Rectal smooth muscle tissue (tissue), 1 donor: ENCODE data around the gene PRRX2.

Experiments
- H3K27ac ChIP-seq: one replicate; pipeline ENCODE4 v1.7.0; 2013; ENCODE audit warnings: low read depth, low read length, inconsistent platforms
- H3K27me3 ChIP-seq: one replicate; pipeline ENCODE4 v1.7.0; 2013; ENCODE audit warnings: low read length; ENCODE audit not compliant: control insufficient read depth, insufficient read depth
- H3K36me3 ChIP-seq: one replicate; pipeline ENCODE4 v1.7.0; 2013; ENCODE audit warnings: low read length; ENCODE audit not compliant: control insufficient read depth, insufficient read depth
- H3K4me1 ChIP-seq: one replicate; pipeline ENCODE4 v1.7.0; 2013; ENCODE audit warnings: low read length; ENCODE audit not compliant: control insufficient read depth, insufficient read depth
- H3K4me3 ChIP-seq: one replicate; pipeline ENCODE4 v1.7.0; 2013; ENCODE audit warnings: low read length
- H3K9ac ChIP-seq: one replicate; pipeline ENCODE4 v1.7.0; 2013; ENCODE audit warnings: low read length

Gene PRRX2

DNA sequence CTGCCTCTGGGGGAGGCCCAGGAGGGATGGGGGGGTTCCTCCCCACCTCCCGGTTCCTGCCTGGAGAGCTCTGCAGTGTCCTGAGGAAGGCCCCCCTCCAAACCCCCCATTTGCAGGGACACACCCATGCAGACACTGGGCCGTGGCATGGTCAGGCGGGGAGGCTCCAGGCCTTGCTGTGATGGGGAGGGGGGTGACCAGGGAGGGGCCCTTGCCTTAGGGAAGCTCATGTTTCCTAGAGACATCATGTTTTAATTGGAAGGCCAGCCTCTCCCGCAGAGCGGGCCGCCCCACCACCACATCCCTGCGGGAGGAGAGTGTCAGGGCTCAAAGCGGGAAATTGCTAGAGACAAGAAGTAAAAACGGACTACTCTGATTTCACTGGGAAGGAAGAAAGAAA is 12.0 kb downstream of the PRRX2 start:
- H3K36me3 ChIP-seq = no peaks in the 10 kb centered on the region
- H3K4me1 ChIP-seq = no peaks in the 10 kb centered on the region
- H3K27ac ChIP-seq = no peak overlapping the region
- H3K4me3 ChIP-seq = no peak overlapping the region
- H3K27me3 ChIP-seq = peaks cover 3% of the 10 kb centered on the region
- H3K9ac ChIP-seq = no peak overlapping the region

DNA sequence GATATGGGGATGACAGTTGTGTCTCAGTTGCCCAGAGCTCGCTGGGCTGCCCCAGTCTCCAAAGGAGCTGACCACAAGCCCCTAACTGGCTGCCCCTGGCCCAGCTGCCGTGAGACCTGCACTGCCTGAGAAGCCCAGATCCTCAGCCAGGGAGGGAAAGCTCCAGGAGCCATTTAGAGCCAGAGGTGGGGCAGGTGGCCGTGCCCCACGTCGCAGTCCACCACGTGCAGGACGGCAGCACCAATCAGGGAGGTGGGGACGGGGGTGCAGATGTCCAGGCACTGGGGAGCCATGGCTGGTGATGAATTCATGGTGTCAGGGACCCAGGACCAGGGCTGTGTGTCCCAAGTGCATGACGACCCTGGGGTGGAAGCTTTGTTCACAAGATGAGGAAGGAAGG is 13.4 kb downstream of the PRRX2 start:
- Histone ChIP-seq H3K4me3 (no peak overlapping the region), H3K4me1 (no peaks in the 10 kb centered on the region), H3K36me3 (no peaks in the 10 kb centered on the region), H3K9ac (no peak overlapping the region), H3K27ac (no peak overlapping the region), H3K27me3 (peaks cover 3% of the 10 kb centered on the region)

DNA sequence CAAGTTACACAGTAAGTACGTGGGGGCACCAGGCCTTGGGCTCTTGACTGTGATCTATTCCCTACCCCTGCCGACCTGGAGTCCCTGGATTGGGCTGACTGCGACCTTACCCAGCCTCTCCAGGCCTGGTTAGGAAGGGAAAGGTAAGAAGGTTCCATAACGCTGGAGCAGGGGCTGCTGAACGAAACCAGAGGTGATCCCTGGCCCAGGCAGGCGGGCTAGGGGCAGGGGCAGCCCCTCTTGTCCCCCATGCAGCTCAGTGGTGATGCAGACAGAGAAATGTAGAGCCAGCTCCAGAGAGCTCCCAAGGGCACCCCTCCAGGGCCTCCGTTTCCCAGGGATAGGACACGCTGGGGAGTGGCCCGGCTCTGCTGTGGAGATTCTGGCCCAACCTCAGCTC is 14.1 kb downstream of the PRRX2 start:
- H3K4me1 ChIP-seq = no peaks in the 10 kb centered on the region
- no peak overlapping the region for H3K9ac ChIP-seq
- peaks cover 3% of the 10 kb centered on the region for H3K27me3 ChIP-seq
- no peaks in the 10 kb centered on the region for H3K36me3 ChIP-seq
- no peak overlapping the region for H3K27ac ChIP-seq
- no peak overlapping the region for H3K4me3 ChIP-seq

DNA sequence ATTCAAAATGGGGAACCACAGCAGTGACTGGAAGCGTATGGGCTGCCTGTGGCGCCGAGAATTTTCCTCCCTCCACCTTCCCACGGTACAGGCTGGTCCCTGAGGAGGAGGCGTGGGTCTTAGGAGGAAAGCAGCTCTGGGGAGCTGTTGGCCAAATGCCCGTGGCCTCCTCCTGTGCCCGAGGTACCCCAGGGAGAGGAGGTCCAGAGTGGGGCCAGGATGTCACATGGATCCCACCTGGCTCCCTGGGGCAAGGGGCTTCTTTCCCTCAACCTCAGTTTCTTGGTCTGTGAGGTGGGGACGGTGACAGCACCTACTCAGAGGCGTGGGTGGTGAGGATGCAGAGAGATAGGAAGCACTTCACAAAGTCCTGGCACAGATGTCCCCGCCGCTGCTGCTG is 16.5 kb downstream of the PRRX2 start:
- no peak overlapping the region for H3K9ac ChIP-seq
- no peaks in the 10 kb centered on the region for H3K4me1 ChIP-seq
- no peak overlapping the region for H3K27ac ChIP-seq
- no peak overlapping the region for H3K4me3 ChIP-seq
- no peaks in the 10 kb centered on the region for H3K36me3 ChIP-seq
- peaks cover 3% of the 10 kb centered on the region for H3K27me3 ChIP-seq

DNA sequence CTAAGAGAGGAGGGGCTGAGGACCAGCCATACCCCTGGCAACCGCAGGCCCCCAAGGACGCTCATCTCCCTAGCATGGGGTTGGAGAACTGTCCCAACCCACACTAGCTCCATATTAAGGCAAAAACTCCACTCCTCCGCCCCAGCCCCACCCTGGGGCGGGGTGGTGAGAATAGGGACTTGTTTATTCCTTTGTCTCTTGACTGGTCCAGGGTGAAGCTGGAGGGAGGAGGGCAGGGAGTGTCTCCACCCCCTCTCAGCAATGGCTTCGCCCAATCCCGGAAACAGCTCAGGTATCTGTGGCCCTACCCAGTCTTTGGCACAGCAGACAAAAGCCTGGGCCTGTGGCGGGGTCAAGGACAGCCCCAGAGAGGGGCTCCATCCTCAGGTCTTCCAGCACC is 16.9 kb downstream of the PRRX2 start:
- no peak overlapping the region for H3K4me3 ChIP-seq
- H3K36me3 ChIP-seq = no peaks in the 10 kb centered on the region
- H3K27ac ChIP-seq = no peak overlapping the region
- peaks cover 3% of the 10 kb centered on the region for H3K27me3 ChIP-seq
- no peak overlapping the region for H3K9ac ChIP-seq
- no peaks in the 10 kb centered on the region for H3K4me1 ChIP-seq

DNA sequence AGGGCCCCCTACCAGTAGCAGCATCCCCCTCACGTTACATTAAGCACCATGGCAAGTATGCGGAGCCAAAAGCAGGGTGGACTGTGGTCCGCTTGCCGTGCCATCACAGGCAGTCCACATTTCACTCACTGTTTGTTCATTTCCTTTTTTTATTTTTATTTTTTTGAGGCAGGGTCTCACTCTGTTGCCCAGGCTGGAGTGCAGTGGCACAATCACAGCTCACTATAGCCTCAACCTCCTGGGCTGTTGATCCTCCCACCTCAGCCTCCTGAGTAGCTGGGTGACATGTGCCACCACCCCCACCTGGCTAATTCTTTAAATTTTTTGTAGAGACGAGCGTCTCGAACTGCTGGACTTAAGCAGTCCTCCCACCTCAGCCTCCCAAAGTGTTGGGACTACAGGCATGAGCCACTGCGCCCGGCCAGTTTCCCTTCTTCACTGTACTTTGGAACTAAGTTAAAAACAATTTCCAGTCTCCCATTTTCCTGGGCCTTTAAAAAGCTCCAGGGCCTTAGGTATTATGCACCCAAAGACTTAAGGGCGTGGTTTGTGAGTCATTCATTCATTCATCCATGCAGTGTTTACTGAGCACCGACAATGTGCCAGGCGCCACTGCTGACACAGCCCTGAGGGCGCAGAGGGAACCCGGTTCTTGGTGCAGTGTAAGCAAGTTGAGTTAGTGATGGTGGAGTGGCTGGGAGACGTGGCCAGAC is 19.9 kb downstream of the PRRX2 start:
- Histone ChIP-seq H3K9ac (no peak overlapping the region), H3K4me1 (no peaks in the 10 kb centered on the region), H3K27ac (no peak overlapping the region), H3K36me3 (no peaks in the 10 kb centered on the region), H3K4me3 (no peak overlapping the region), H3K27me3 (no peaks in the 10 kb centered on the region)

DNA sequence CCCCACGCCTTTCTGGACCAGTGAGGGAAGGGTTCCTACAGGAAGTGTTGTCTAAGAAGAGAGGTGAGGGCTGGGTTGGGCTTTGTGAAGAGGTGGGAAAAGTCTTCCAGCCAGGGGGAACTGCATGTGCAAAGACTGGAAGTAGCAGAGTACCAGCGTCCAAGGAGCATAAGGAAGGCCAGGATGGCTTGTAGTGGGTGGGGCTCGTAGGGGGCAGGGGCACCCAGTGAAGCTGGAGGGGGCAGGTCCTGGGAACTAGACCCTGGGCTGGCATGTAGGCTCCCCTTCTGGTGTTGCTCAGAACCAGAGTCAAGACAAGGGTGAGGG is 20.4 kb downstream of the PRRX2 start:
- H3K4me1 ChIP-seq = no peaks in the 10 kb centered on the region
- no peaks in the 10 kb centered on the region for H3K27me3 ChIP-seq
- no peaks in the 10 kb centered on the region for H3K36me3 ChIP-seq
- H3K27ac ChIP-seq = no peak overlapping the region
- H3K4me3 ChIP-seq = no peak overlapping the region
- H3K9ac ChIP-seq = no peak overlapping the region

DNA sequence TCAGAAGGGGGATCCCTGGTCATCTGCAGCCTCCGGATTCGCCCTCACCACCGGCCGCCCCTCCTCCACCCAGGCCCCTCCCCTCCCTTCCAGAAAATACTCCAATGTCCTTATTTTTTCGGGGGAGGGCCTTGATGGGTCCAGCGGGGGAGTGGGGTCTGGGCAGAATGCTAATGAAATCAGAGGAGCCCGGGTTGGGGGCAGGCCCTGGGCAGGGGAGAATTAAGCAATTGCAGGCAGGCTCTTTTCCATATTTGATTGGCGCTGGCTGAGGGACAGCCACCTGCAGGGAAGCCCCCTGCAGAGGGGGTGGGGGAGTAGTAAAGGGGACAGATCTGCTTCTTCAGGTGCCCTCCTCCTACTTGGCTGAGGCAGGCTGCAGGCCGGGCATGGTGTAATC is 21.3 kb downstream of the PRRX2 start:
- Histone ChIP-seq H3K27me3 (no peaks in the 10 kb centered on the region), H3K36me3 (no peaks in the 10 kb centered on the region), H3K9ac (no peak overlapping the region), H3K27ac (no peak overlapping the region), H3K4me1 (no peaks in the 10 kb centered on the region), H3K4me3 (no peak overlapping the region)

DNA sequence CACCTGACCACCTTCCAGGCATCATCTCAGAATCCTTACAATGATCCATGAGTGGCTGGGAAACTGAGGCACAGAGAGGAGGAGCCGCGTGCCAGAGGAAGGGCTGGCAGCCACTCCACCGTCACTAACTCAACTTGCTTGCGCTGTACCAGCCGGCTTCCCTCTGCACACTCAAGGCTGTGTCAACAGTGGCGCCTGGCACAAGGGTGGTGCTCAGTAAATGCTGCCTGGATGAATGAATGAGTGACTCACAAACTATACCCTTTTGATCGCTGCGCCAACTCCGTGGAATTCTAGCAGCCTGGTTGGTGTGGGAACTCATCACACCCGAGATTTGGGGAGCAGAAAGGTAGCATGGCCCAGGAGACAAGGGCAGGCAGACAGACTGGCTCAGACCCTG is 21.9 kb downstream of the PRRX2 start:
- H3K27me3 ChIP-seq = no peaks in the 10 kb centered on the region
- H3K36me3 ChIP-seq = no peaks in the 10 kb centered on the region
- no peak overlapping the region for H3K9ac ChIP-seq
- H3K27ac ChIP-seq = no peak overlapping the region
- no peak overlapping the region for H3K4me3 ChIP-seq
- no peaks in the 10 kb centered on the region for H3K4me1 ChIP-seq

DNA sequence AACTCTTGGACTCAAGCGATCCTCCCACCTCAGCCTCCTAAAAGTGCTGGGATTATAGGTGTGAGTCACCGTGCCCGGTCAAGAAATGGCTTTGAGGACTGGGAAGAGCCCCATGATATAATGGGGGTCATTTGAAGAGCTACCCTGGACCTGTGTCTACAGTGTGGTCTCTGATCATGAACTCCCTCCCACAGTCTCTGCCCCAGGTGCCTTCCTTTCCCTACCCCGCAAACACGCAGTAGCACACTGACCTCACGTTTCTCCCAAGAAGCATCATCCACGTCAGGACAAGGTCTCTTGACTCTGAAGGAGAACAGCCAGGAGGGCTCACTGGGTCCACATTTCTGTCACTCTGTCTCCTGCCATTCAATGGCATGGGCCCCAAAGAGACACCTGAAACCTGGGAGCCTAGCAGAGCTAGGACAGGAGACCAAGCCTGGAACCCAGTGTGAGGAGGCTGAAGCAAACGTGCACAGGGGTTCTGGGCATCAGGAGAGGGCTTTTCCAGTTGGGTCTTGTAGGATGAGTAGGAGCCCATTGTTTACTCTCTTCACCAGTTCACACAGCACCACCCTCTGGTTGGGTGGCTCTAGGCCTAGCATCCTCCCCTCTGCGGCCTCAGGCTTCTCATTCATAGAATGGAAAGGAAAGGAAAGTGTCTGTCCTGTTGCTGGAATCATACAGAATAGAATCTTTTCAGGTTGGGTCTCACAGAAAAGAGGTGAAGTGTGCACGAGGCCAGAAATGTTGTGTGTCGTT is 23.0 kb downstream of the PRRX2 start:
- Histone ChIP-seq H3K4me3 (no peak overlapping the region), H3K4me1 (no peaks in the 10 kb centered on the region), H3K27me3 (no peaks in the 10 kb centered on the region), H3K9ac (no peak overlapping the region), H3K27ac (no peak overlapping the region), H3K36me3 (no peaks in the 10 kb centered on the region)

DNA sequence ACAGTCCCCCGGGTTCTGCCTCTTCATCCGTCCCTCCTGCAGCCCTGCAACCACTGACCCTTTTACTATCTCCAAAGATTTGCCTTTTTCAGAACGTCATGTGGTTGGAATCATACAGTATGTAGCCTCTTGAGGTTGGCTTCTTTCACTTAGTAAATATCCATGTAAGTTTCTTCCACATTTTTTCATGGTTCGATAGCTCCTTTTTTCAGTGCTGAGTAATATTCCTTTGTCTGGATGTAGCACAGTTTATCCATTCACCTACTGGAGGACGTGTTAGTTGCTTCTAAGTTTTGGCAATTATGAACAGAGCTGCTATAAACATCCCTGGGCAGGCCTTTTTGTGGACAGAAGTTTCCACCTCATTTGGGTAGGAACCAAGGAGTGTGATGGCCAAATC is 27.1 kb downstream of the PRRX2 start:
- H3K4me3 ChIP-seq = no peak overlapping the region
- H3K36me3 ChIP-seq = no peaks in the 10 kb centered on the region
- H3K9ac ChIP-seq = no peak overlapping the region
- H3K27ac ChIP-seq = no peak overlapping the region
- peaks cover 4% of the 10 kb centered on the region for H3K27me3 ChIP-seq
- no peaks in the 10 kb centered on the region for H3K4me1 ChIP-seq

DNA sequence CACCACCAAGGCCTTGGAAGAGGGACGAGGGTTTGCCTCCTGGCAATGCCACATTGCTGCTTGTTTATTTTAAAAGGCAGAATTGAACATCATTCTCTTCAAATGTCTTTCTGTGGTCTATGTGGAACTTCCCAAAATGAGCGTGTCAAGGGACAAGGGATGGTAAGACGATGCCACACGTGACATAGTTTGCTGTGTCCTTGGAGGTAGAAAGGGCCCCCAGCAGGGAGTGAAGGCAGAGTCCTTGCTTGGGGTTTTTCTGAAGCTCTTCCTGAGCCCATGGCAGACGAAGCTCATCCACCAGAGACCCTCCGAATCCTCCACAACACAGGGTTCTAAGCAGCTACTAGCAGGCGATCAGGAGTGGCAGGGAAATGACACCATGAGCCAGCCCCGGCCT is 28.3 kb downstream of the PRRX2 start:
- Histone ChIP-seq H3K4me3 (no peak overlapping the region), H3K4me1 (no peaks in the 10 kb centered on the region), H3K9ac (no peak overlapping the region), H3K27ac (no peak overlapping the region), H3K36me3 (no peaks in the 10 kb centered on the region), H3K27me3 (peaks cover 4% of the 10 kb centered on the region)

DNA sequence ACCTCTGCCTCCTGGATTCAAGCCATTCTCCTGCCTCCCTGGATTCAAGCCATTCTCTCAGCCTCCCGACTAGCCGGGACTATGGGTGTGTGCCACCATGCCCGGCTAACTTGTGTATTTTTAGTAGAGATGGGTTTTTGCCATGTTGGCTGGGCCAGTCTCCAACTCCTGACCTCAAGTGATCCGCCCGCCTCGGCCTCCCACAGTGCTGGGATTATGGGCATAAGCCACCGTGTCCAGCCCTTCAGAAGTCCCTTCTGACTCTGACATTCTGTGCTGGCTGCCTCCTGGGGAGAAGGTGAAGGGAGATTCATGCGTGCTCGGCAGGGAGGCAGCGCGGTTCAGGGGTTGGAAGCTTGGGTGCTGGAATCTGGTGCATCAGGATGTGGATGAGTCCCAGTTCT is 28.8 kb downstream of the PRRX2 start:
- peaks cover 4% of the 10 kb centered on the region for H3K27me3 ChIP-seq
- no peak overlapping the region for H3K4me3 ChIP-seq
- H3K9ac ChIP-seq = no peak overlapping the region
- H3K4me1 ChIP-seq = no peaks in the 10 kb centered on the region
- H3K27ac ChIP-seq = no peak overlapping the region
- no peaks in the 10 kb centered on the region for H3K36me3 ChIP-seq
